Superior temporal gyrus (tissue), 1 donor: ENCODE data around the gene EDAR.

Experiments used
- DNase-seq: peaks from one replicate; pipeline ENCODE4 v3.0.0-alpha.2; 2016; ENCODE audit errors: extremely low spot score

The EDAR gene

GRCh38 chr2:108988796-108989713 lies at the start of gene EDAR:
Gene EDAR, minus strand, starts transcription at chr2:108989220. Its CDS starts 58,206 bp downstream, at chr2:108931014.
- no peak for DNase-seq

- no peak for DNase-seq
Measured at GRCh38 chr2:109033171-109033570, 44.2 kb upstream of the EDAR start.

GRCh38 chr2:109032229-109032820 lies 43.3 kb upstream of the EDAR start:
- DNase-seq, result no peak

GRCh38 chr2:109031476-109032228 lies 42.6 kb upstream of the EDAR start:
- DNase-seq, result no peak

- DNase-seq, result no peak
Measured at GRCh38 chr2:109030870-109031475, 42.0 kb upstream of the EDAR start.

- no peak for DNase-seq
Measured at GRCh38 chr2:109029490-109030201, 40.6 kb upstream of the EDAR start.

- DNase-seq, result no peak
Measured at GRCh38 chr2:109028738-109029489, 39.9 kb upstream of the EDAR start.

GRCh38 chr2:109028277-109028676 lies 39.3 kb upstream of the EDAR start:
- no peak for DNase-seq

- DNase-seq, result no peak
Measured at GRCh38 chr2:109027702-109028101, 38.7 kb upstream of the EDAR start.

- no peak for DNase-seq
Measured at GRCh38 chr2:109024477-109024876, 35.5 kb upstream of the EDAR start.

- DNase-seq, result no peak
Measured at GRCh38 chr2:109021895-109022300, 32.9 kb upstream of the EDAR start.

GRCh38 chr2:109020217-109020637 lies 31.2 kb upstream of the EDAR start:
- DNase-seq, result no peak

- DNase-seq, result no peak
Measured at GRCh38 chr2:109018452-109018851, 29.4 kb upstream of the EDAR start.

GRCh38 chr2:109017017-109017416 lies 28.0 kb upstream of the EDAR start:
- no peak for DNase-seq

GRCh38 chr2:109016376-109016775 lies 27.4 kb upstream of the EDAR start:
- no peak for DNase-seq

GRCh38 chr2:109014476-109014875 lies 25.5 kb upstream of the EDAR start:
- DNase-seq, result no peak

GRCh38 chr2:109013051-109013450 lies 24.0 kb upstream of the EDAR start:
- DNase-seq, result no peak

GRCh38 chr2:109009920-109010610 lies 21.0 kb upstream of the EDAR start:
- DNase-seq, result no peak

GRCh38 chr2:109006971-109007370 lies 18.0 kb upstream of the EDAR start:
- no peak for DNase-seq

GRCh38 chr2:109005686-109006204 lies 16.7 kb upstream of the EDAR start:
- no peak for DNase-seq
